OCI-LY7 (cell line): ENCODE measurements around the gene KLF2. TPM values are rescaled to one million over a fixed set of nuclear protein-coding genes. Genes with fewer than 3 reads are reported as not detected.
A peak's percentile ranks its signal among the peaks of the same experiment; 100 is the strongest.

Experiments
- BruUV-seq: library from RNA; stranded (reverse); fragments of 400-500 nt; replicated peaks from 2 replicates; lab custom pipeline; 2021; lab: Mats Ljungman, UMichigan
- CTCF ChIA-PET: fragments of 300-600 bp; sonication (Branson Sonifier 250); formaldehyde crosslinking; loops from one replicate; lab custom pipeline; 2022; ENCODE audit warnings: antibody characterized with exemption; ENCODE audit not compliant: unreplicated experiment; lab: Charles Lee
- POLR2A ChIA-PET: fragments of 300-600 bp; sonication (Branson Sonifier 250); formaldehyde crosslinking; loops from one replicate; lab custom pipeline; 2022; ENCODE audit warnings: antibody characterized with exemption; lab: Charles Lee
- DNase-seq: peaks from one replicate; pipeline ENCODE4 v3.0.0-alpha.2; 2015; ENCODE audit warnings: low spot score
- H2AFZ ChIP-seq: fragments of 200-600 bp; sonication (generic), shearing (Covaris generic); 2 replicates; pipeline ENCODE4 v1.6.1; 2014; ENCODE audit warnings: mild to moderate bottlenecking, antibody characterized with exemption, low read length, moderate library complexity
- H3K27ac ChIP-seq: fragments of 200-600 bp; sonication (generic); 2 replicates; pipeline ENCODE4 v1.5.1; 2014; ENCODE audit warnings: mixed run types, low read depth, mild to moderate bottlenecking, moderate library complexity, low read length, inconsistent platforms; ENCODE audit not compliant: poor library complexity, severe bottlenecking
- H3K36me3 ChIP-seq: fragments of 200-600 bp; sonication (generic); 2 replicates; pipeline ENCODE4 v1.6.1; 2014; ENCODE audit warnings: mild to moderate bottlenecking, antibody characterized with exemption, low read length, moderate library complexity, mixed read lengths; ENCODE audit not compliant: insufficient read depth
- H3K4me1 ChIP-seq: fragments of 200-600 bp; sonication (generic); 2 replicates; pipeline ENCODE4 v1.5.1; 2014; ENCODE audit warnings: mild to moderate bottlenecking, low read length; ENCODE audit not compliant: insufficient read depth, poor library complexity, severe bottlenecking
- H3K4me2 ChIP-seq: fragments of 200-600 bp; sonication (generic); 2 replicates; pipeline ENCODE4 v1.6.1; 2014; ENCODE audit warnings: mild to moderate bottlenecking, low read length
- H3K4me3 ChIP-seq: fragments of 200-600 bp; sonication (generic); 2 replicates; pipeline ENCODE4 v1.5.1; 2014; ENCODE audit warnings: mild to moderate bottlenecking, low read depth, low read length; ENCODE audit not compliant: poor library complexity, severe bottlenecking
- H3K79me2 ChIP-seq: fragments of 200-600 bp; sonication (generic); 2 replicates; pipeline ENCODE4 v1.6.1; 2016; ENCODE audit warnings: low read depth, mild to moderate bottlenecking, low read length, moderate library complexity, mixed read lengths; ENCODE audit not compliant: insufficient read depth
- H3K9me2 ChIP-seq: fragments of 200-600 bp; sonication (generic); 2 replicates; pipeline ENCODE4 v1.6.1; 2016; ENCODE audit warnings: mild to moderate bottlenecking, low read length, mixed read lengths; ENCODE audit not compliant: insufficient read depth
- H3K9me3 ChIP-seq: fragments of 200-600 bp; sonication (generic); 2 replicates; pipeline ENCODE4 v1.6.1; 2014; ENCODE audit warnings: mild to moderate bottlenecking, mixed run types, low read length, mixed read lengths
- H4K20me1 ChIP-seq: fragments of 200-600 bp; sonication (generic); 2 replicates; pipeline ENCODE4 v1.6.1; 2014; ENCODE audit warnings: mild to moderate bottlenecking, antibody characterized with exemption, low read length, moderate library complexity, mixed read lengths; ENCODE audit not compliant: insufficient read depth
- CTCF ChIP-seq: fragments of 200-600 bp; sonication (generic); conservative IDR thresholded peaks from 2 replicates; pipeline ENCODE4 v1.5.1; 2014; ENCODE audit warnings: mild to moderate bottlenecking, antibody characterized with exemption, low read length, moderate library complexity, mixed read lengths
- EZH2phosphoT487 ChIP-seq: fragments of 200-600 bp; sonication (generic); IDR thresholded peaks from 2 replicates; pipeline ENCODE4 v1.6.1; 2018; ENCODE audit warnings: low read depth, borderline replicate concordance, mild to moderate bottlenecking, mixed run types, antibody characterized with exemption, low read length, moderate library complexity, mixed read lengths
- intact Hi-C: fragments of 100-400 bp; cut with micrococcal nuclease; formaldehyde crosslinking; loops from one replicate; pipeline ENCODE4 v1.10.0; 2022; ENCODE audit not compliant: unreplicated experiment
- total RNA-seq, 2 experiments: library from RNA; depleted of rRNA in 1 of 2; stranded (reverse); fragments of >200 nt in 1 of 2; shearing (Covaris generic) in 1 of 2; gene quantifications; 2 replicates each; pipeline ENCODE4 v1.2.3, GENCODE V29; 2014 to 2022

KLF2 gene
- total RNA-seq, 2 experiments from 2014 or later, result 6.2 to 8.6 TPM

- intact Hi-C loops, result loop anchor here (1.0 to 2.0 kb wide), 2 partner anchors 45 to 66 kb away; no protein-coding TSS in a partner anchor
- POLR2A ChIA-PET, result interaction anchor here (2.6 kb wide), 1 partner anchor 56 kb away, joined by 12 read pairs; no protein-coding TSS in a partner anchor
Measured at GRCh38 chr19:16326401-16327168, 2.0 kb downstream of the KLF2 start.

GRCh38 chr19:16327169-16327475, 2.5 kb downstream of the KLF2 start:
- CTCF ChIA-PET, result interaction anchor here (1.4 kb wide), 1 partner anchor 15 kb away, joined by 5 read pairs; no protein-coding TSS in a partner anchor
- Histone ChIP-seq H3K4me1 (peaks cover 72% of the 10 kb centered on the region), H3K9me2 (no peaks in the 10 kb centered on the region), H2AFZ (peak overlapping the region; percentile 8; the same call in 1 of the 2 replicates), H3K4me3 (peak overlapping the region; percentile 65), H4K20me1 (no peaks in the 10 kb centered on the region), H3K27ac (peak overlapping the region; percentile 69), H3K9me3 (no peaks in the 10 kb centered on the region), H3K4me2 (peak overlapping the region; percentile 82), H3K79me2 (no peaks in the 10 kb centered on the region), H3K36me3 (no peaks in the 10 kb centered on the region)
- TF ChIP-seq CTCF (no peak), EZH2phosphoT487 (no peak)
- no peak for DNase-seq
- BruUV-seq, result TSS peak; percentile 74
- intact Hi-C loops, result loop anchor here (1.0 to 2.0 kb wide), 2 partner anchors 44 to 66 kb away; no protein-coding TSS in a partner anchor
- POLR2A ChIA-PET, result interaction anchor here (1.6 to 2.6 kb wide), 2 partner anchors 12 to 55 kb away, joined by 4 to 12 read pairs; no protein-coding TSS in a partner anchor

More at GRCh38 chr19:16326401-16327168, 2.0 kb downstream of the KLF2 start:
- no peak for TF ChIP-seq CTCF
- TF ChIP-seq EZH2phosphoT487, result no peak
- CTCF ChIA-PET, result interaction anchor here (1.4 kb wide), 1 partner anchor 16 kb away, joined by 5 read pairs; no protein-coding TSS in a partner anchor
- H3K4me3 ChIP-seq, result peak overlapping the region; percentile 65
- H3K4me2 ChIP-seq, result peak overlapping the region; percentile 82
- no peaks in the 10 kb centered on the region for H3K9me3 ChIP-seq
- H3K79me2 ChIP-seq, result no peaks in the 10 kb centered on the region
- H3K4me1 ChIP-seq, result peaks cover 78% of the 10 kb centered on the region
- peak overlapping the region; percentile 8; the same call in 1 of the 2 replicates for H2AFZ ChIP-seq
- BruUV-seq, result no TSS peak
- H3K27ac ChIP-seq, result peak overlapping the region; percentile 69
- H3K36me3 ChIP-seq, result no peaks in the 10 kb centered on the region
- no peaks in the 10 kb centered on the region for H3K9me2 ChIP-seq
- peak; percentile 57 for DNase-seq
- no peaks in the 10 kb centered on the region for H4K20me1 ChIP-seq
